8988T (cell line): ENCODE results near the gene LZTS3.
"Not testable (repeated sequence)": the region's sequence is repeated elsewhere in the genome, so short reads cannot be mapped to it uniquely, and the experiment has no call there.

Source experiments
- DNase-seq: peaks from one replicate; pipeline ENCODE4 v3.0.0; 2011

The LZTS3 gene

GRCh38 chr20:3133155-3133554 lies 40.2 kb downstream of the LZTS3 start:
- no peak for DNase-seq

- DNase-seq, result no peak
These were observed 43.2 kb downstream of the LZTS3 start for GRCh38 chr20:3130051-3130600.

GRCh38 chr20:3129094-3129493 lies 44.3 kb downstream of the LZTS3 start:
- DNase-seq, result no peak

- no peak for DNase-seq
These were observed 44.9 kb downstream of the LZTS3 start for GRCh38 chr20:3128275-3128984.

- no peak for DNase-seq
These were observed 46.9 kb downstream of the LZTS3 start for GRCh38 chr20:3126527-3126859.

- DNase-seq, result not testable (repeated sequence)
These were observed 47.4 kb downstream of the LZTS3 start for GRCh38 chr20:3125776-3126526.

- not testable (repeated sequence) for DNase-seq
These were observed 48.4 kb downstream of the LZTS3 start for GRCh38 chr20:3124773-3125560.

- DNase-seq, result not testable (repeated sequence)
These were observed 49.2 kb downstream of the LZTS3 start for GRCh38 chr20:3124163-3124562.

GRCh38 chr20:3123542-3123941 lies 49.8 kb downstream of the LZTS3 start:
- no peak for DNase-seq

- no peak for DNase-seq
These were observed 51.3 kb downstream of the LZTS3 start for GRCh38 chr20:3121955-3122610.

GRCh38 chr20:3121271-3121911 lies 52.0 kb downstream of the LZTS3 start:
- no peak for DNase-seq

- no peak for DNase-seq
These were observed 54.3 kb downstream of the LZTS3 start for GRCh38 chr20:3119044-3119443.

GRCh38 chr20:3117839-3118379 lies 55.4 kb downstream of the LZTS3 start:
- peak; percentile 34 for DNase-seq

GRCh38 chr20:3116341-3116740 lies 57.0 kb downstream of the LZTS3 start:
- no peak for DNase-seq

GRCh38 chr20:3115190-3116107 lies 57.9 kb downstream of the LZTS3 start:
- DNase-seq, result peak; percentile 88
